SK-N-SH (cell line): ENCODE measurements around the gene MAMDC2. TPM values are rescaled to one million over a fixed set of nuclear protein-coding genes. Genes with fewer than 3 reads are reported as not detected.

Source experiments
- CTCF ChIA-PET: fragments of 300-600, 350-600 bp; formaldehyde crosslinking; extraction: SDS; loops from one replicate; lab custom pipeline; 2021; lab: Yijun Ruan, JAX
- POLR2A ChIA-PET: fragments of 350-600 bp; sonication (Branson Sonifier 250); formaldehyde crosslinking; extraction: SDS; loops from one replicate; lab custom pipeline; 2020; ENCODE audit warnings: antibody characterized with exemption, inconsistent platforms; lab: Yijun Ruan, JAX
- DNase-seq: peaks from one replicate; pipeline ENCODE4 v3.0.0; 2012
- H2AFZ ChIP-seq: fragments of 200-600 bp; sonication (generic); 2 replicates; pipeline ENCODE4 v1.8.1; 2016; ENCODE audit warnings: antibody characterized with exemption, mild to moderate bottlenecking, low read depth
- H3F3A ChIP-seq: fragments of 200-600 bp; sonication (generic); replicated peaks from 2 replicates; pipeline ENCODE3; 2016; ENCODE audit warnings: antibody characterized with exemption, mild to moderate bottlenecking; ENCODE audit not compliant: insufficient read depth
- H3K27ac ChIP-seq, 2 experiments: fragments of 200-500 bp in 1 of 2; fragments of 200-600 bp in 1 of 2; sonication (Bioruptor generic) in 1 of 2; sonication (generic), shearing (Covaris generic) in 1 of 2; 2 replicates each; pipeline versions ENCODE4 v1.5.1 to v1.6.1; 2014 to 2016; ENCODE audit warnings: low read depth in 2 of 2, inconsistent platforms in 1 of 2, low read length in 1 of 2, mild to moderate bottlenecking in 1 of 2, mixed read lengths in 1 of 2
- H3K27me3 ChIP-seq: fragments of 200-600 bp; sonication (generic), shearing (Covaris generic); 2 replicates; pipeline ENCODE4 v1.6.1; 2016; ENCODE audit warnings: mixed run types; ENCODE audit not compliant: insufficient read depth
- H3K36me3 ChIP-seq, 2 experiments: fragments of 200-500 bp in 1 of 2; fragments of 200-600 bp in 1 of 2; sonication (Bioruptor generic) in 1 of 2; sonication (generic) in 1 of 2; replicated peaks in 1 of 2; 2 replicates each; pipeline versions ENCODE3 to v1.5.1; 2014 to 2016; ENCODE audit warnings: low read length in 1 of 2, mild to moderate bottlenecking in 1 of 2; ENCODE audit not compliant: insufficient read depth in 2 of 2, control insufficient read depth in 1 of 2
- H3K4me1 ChIP-seq, 2 experiments: fragments of 200-500 bp in 1 of 2; fragments of 200-600 bp in 1 of 2; sonication (Bioruptor generic) in 1 of 2; sonication (generic), shearing (Covaris generic) in 1 of 2; 2 replicates each; pipeline versions ENCODE4 v1.5.1 to v1.6.1; 2014 to 2016; ENCODE audit warnings: low read depth in 1 of 2, low read length in 1 of 2, mixed run types in 1 of 2; ENCODE audit not compliant: insufficient read depth in 2 of 2, control insufficient read depth in 1 of 2
- H3K4me2 ChIP-seq: fragments of 200-600 bp; sonication (generic), shearing (Covaris generic); 2 replicates; pipeline ENCODE4 v1.6.1; 2017; ENCODE audit warnings: mixed run types
- H3K4me3 ChIP-seq, 2 experiments: fragments of 200-500 bp in 1 of 2; fragments of 200-600 bp in 1 of 2; sonication (Bioruptor generic) in 1 of 2; sonication (generic), shearing (Covaris generic) in 1 of 2; 2 replicates each; pipeline versions ENCODE4 v1.5.1 to v1.8.1; 2014 to 2016; ENCODE audit warnings: low read depth in 2 of 2, inconsistent platforms in 1 of 2, low read length in 1 of 2, mild to moderate bottlenecking in 1 of 2, mixed read lengths in 1 of 2, moderate library complexity in 1 of 2
- H3K79me2 ChIP-seq: fragments of 200-600 bp; sonication (generic); 2 replicates; pipeline ENCODE4 v1.8.1; 2017; ENCODE audit warnings: mild to moderate bottlenecking; ENCODE audit not compliant: insufficient read depth
- H3K9ac ChIP-seq: fragments of 200-600 bp; sonication (generic); 2 replicates; pipeline ENCODE4 v1.6.1; 2017; ENCODE audit warnings: mixed run types
- H3K9me2 ChIP-seq: fragments of 200-600 bp; sonication (generic); 2 replicates; pipeline ENCODE4 v1.6.1; 2017; ENCODE audit warnings: mixed run types
- H3K9me3 ChIP-seq: fragments of 200-600 bp; sonication (generic); 2 replicates; pipeline ENCODE4 v1.6.1; 2017; ENCODE audit warnings: mixed run types, mild to moderate bottlenecking, moderate library complexity
- H4K20me1 ChIP-seq: fragments of 200-600 bp; sonication (generic); 2 replicates; pipeline ENCODE4 v1.6.1; 2017; ENCODE audit warnings: mild to moderate bottlenecking, mixed run types; ENCODE audit not compliant: insufficient read depth
- EP300 ChIP-seq, 2 experiments: IDR thresholded peaks; 2 replicates each; pipeline versions ENCODE4 v1.4.0 to v1.6.1; 2012; ENCODE audit warnings: borderline replicate concordance in 1 of 2, low read depth in 1 of 2, low read length in 1 of 2
- FOSL2 ChIP-seq: IDR thresholded peaks from 2 replicates; pipeline ENCODE4 v1.4.0; 2012; ENCODE audit warnings: low read depth, mild to moderate bottlenecking, moderate library complexity, borderline replicate concordance
- GATA2 ChIP-seq: sonication (generic); formaldehyde crosslinking; IDR thresholded peaks from 2 replicates; pipeline ENCODE4 v1.5.0; 2020; ENCODE audit warnings: mild to moderate bottlenecking, missing genetic modification reagents
- MEF2A ChIP-seq: IDR thresholded peaks from 2 replicates; pipeline ENCODE4 v1.4.0; 2012; ENCODE audit warnings: low read depth, borderline replicate concordance
- PBX3 ChIP-seq: IDR thresholded peaks from 2 replicates; pipeline ENCODE4; 2012
- REST ChIP-seq: IDR thresholded peaks from 2 replicates; pipeline ENCODE4 v1.6.1; 2012; ENCODE audit warnings: mild to moderate bottlenecking, low read depth, low read length, moderate library complexity
- RXRA ChIP-seq: IDR thresholded peaks from 2 replicates; pipeline ENCODE4 v1.4.0; 2012; ENCODE audit warnings: low read depth, mild to moderate bottlenecking, borderline replicate concordance
- TEAD4 ChIP-seq: IDR thresholded peaks from 2 replicates; pipeline ENCODE4 v1.4.0; 2012; ENCODE audit warnings: mild to moderate bottlenecking, borderline replicate concordance; ENCODE audit not compliant: insufficient read depth
- USF1 ChIP-seq: IDR thresholded peaks from 2 replicates; pipeline ENCODE4 v1.4.0; 2012; ENCODE audit warnings: low read depth, borderline replicate concordance
- WGBS: methylation state at CpG from one replicate; pipeline ENCODE4 v1.1.6; 2017; ENCODE audit warnings: low lambda C conversion rate; 5-methylcytosine and 5-hydroxymethylcytosine counted together
- polyA plus RNA-seq, 3 experiments: library from polyadenylated mRNA; depleted of rRNA; stranded (reverse); fragments of >200 nt; gene quantifications; 2 replicates each; pipeline ENCODE4 v1.2.3, GENCODE V29; 2012
- TF ChIP-seq, protein P1 (sequence below): IDR thresholded peaks from 2 replicates; pipeline ENCODE4 v1.4.0; 2012; ENCODE audit warnings: low read depth

MAMDC2 gene
- polyA plus RNA-seq, 1 of the 3 experiments (the other 2 are of a cell fraction), result not detected

GRCh38 chr9:70120834-70121510 is 77.3 kb downstream of the MAMDC2 start (continued):
- TF ChIP-seq REST (no peak), USF1 (no peak), RXRA (peak; percentile 76), EP300 (IDR thresholded peaks at IDR 0.05; ENCODE audit: borderline replicate concordance in 1 of 2, low read depth in 1 of 2, low read length in 1 of 2) (peak in 1 of 2 experiments; percentile 80; a peak in 1 of 4 replicates), GATA2 (CRISPR knock-in tag) (no peak), PBX3 (peak; percentile 74), TEAD4 (peak; percentile 68; the same call in 1 of the 2 replicates)

DNA sequence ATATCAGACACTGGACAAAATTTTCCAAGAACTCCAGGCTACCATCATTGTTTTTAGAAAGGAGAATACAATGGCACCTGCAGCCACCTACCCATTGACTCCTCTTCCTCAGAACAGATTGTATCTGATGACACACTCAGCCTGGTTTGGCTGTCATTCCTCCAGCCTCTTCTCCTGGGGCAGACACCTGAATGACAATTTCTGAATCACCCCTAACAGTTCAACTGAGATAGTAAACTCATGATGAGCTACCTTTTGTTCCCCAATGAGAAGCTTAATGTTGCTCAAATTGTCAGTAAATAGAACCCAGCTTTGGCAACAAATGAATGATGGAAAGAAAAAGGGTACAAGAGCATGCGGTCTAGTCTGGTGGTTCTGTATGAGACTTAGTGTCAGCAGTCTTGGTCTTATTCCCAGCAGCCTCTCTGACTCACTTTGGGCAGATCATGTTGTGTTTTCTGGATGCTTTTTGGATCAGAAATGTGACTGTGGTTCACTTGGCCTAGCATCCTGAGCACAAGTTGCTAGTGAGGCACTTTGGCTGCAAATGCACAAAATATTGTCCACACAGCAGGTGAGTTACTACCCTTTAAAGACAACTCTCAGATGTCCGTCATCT is 78.3 kb downstream of the MAMDC2 start:
- Histone ChIP-seq H3F3A (peaks cover 37% of the 10 kb centered on the region), H4K20me1 (no peaks in the 10 kb centered on the region), H3K79me2 (no peaks in the 10 kb centered on the region), H3K36me3 (no peaks in the 10 kb centered on the region), H2AFZ (no peak overlapping the region), H3K4me1 (peaks cover 10 to 23% of the 10 kb centered on the region in 2 experiments), H3K27me3 (no peaks in the 10 kb centered on the region), H3K9ac (0 out of 2 replicates have a peak overlapping the region, but pooled peaks have one; percentile 29), H3K9me3 (no peaks in the 10 kb centered on the region), H3K4me2 (no peak overlapping the region), H3K9me2 (no peaks in the 10 kb centered on the region), H3K4me3 (no peak overlapping the region), H3K27ac (peak overlapping the region in 1 of 2 experiments; percentile 87; a peak in 2 of 4 replicates)
- DNase-seq, result no peak
- whole genome bisulfite sequencing, result 44% methylated on average over 2 of the region's 2 CpGs
- CTCF ChIA-PET, result interaction anchor here (1.1 to 9.1 kb wide), 3 partner anchors 11 to 286 kb away, joined by 3 to 89 read pairs (median 8); no protein-coding TSS in a partner anchor
- POLR2A ChIA-PET, result no interaction called here
- TF ChIP-seq TEAD4 (no peak), FOSL2 (no peak), MEF2A (no peak), EP300 (IDR thresholded peaks at IDR 0.05; ENCODE audit: borderline replicate concordance in 1 of 2, low read depth in 1 of 2, low read length in 1 of 2) (no peak)
- TF ChIP-seq, protein P1, sequence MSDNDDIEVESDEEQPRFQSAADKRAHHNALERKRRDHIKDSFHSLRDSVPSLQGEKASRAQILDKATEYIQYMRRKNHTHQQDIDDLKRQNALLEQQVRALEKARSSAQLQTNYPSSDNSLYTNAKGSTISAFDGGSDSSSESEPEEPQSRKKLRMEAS, result no peak
